K562 (cell line): ENCODE data around the gene PTPN13. TPM values are rescaled to one million over a fixed set of nuclear protein-coding genes. Genes with fewer than 3 reads are reported as not detected.

Source experiments
- ATAC-seq: fragments of 200-7000 bp; cut with Tn5 transposase; 3 replicates; pipeline ENCODE4 v1.9.1; 2020; ENCODE audit warnings: moderate library complexity
- BruUV-seq: library from RNA; stranded (reverse); fragments of 400-500 nt; replicated peaks from 2 replicates; lab custom pipeline; 2021; lab: Mats Ljungman, UMichigan
- CTCF ChIA-PET: fragments of 300-600 bp; formaldehyde crosslinking; extraction: SDS; loops from one replicate; lab custom pipeline; 2021; ENCODE audit warnings: low intra/inter-chr PET ratio; lab: Yijun Ruan, JAX
- POLR2A ChIA-PET: fragments of 300-600, 350-650 bp; sonication (Branson Sonifier 250); formaldehyde crosslinking; extraction: SDS; loops from one replicate; lab custom pipeline; 2021; ENCODE audit warnings: antibody characterized with exemption, inconsistent platforms; lab: Yijun Ruan, JAX
- DNase-seq, 4 experiments: peaks; one replicate each; pipeline versions ENCODE4 v3.0.0 to v3.0.0-alpha.2; 2011 to 2018; ENCODE audit warnings: low spot score in 3 of 4, mixed read lengths in 3 of 4; ENCODE audit errors: extremely low read depth in 1 of 4
- FAIRE-seq: peaks from 2 replicates; lab custom pipeline; 2011; peaks lifted over from hg19 to GRCh38; lab: Jason Lieb, UNC
- H2AFZ ChIP-seq: 2 replicates; pipeline ENCODE4 v1.6.0; 2011; ENCODE audit warnings: low read depth, low read length, control low read depth, inconsistent platforms
- H3K27ac ChIP-seq: fragments of 200-600 bp; 3 replicates; pipeline ENCODE4 v1.8.0; 2011; ENCODE audit warnings: low read depth, mild to moderate bottlenecking, control low read depth, inconsistent platforms, low read length, moderate library complexity, mixed read lengths; ENCODE audit errors: extremely low read depth
- H3K27me3 ChIP-seq, 2 experiments: fragments of 300-600 bp in 1 of 2; 2 replicates in 1 of 2; 3 replicates in 1 of 2; pipeline versions ENCODE4 v1.6.0 to v1.8.0; 2011; ENCODE audit warnings: inconsistent platforms in 2 of 2, low read length in 2 of 2, mild to moderate bottlenecking in 1 of 2, mixed read lengths in 1 of 2, moderate library complexity in 1 of 2; ENCODE audit not compliant: control insufficient read depth in 2 of 2, insufficient read depth in 2 of 2
- H3K36me3 ChIP-seq: fragments of 300-600 bp; 3 replicates; pipeline ENCODE4 v1.8.0; 2011; ENCODE audit warnings: mild to moderate bottlenecking, low read length, inconsistent platforms; ENCODE audit not compliant: control insufficient read depth, insufficient read depth
- H3K4me1 ChIP-seq, 2 experiments: fragments of 200-600 bp in 1 of 2; replicated peaks in 1 of 2; 2 replicates in 1 of 2; 3 replicates in 1 of 2; pipeline versions ENCODE4 v1.5.1 to v1.8.0; 2011; ENCODE audit warnings: inconsistent platforms in 2 of 2, low read length in 2 of 2, mild to moderate bottlenecking in 1 of 2, mixed read lengths in 1 of 2, moderate library complexity in 1 of 2; ENCODE audit not compliant: control insufficient read depth in 2 of 2, insufficient read depth in 2 of 2
- H3K4me2 ChIP-seq: 2 replicates; pipeline ENCODE4 v1.6.1; 2011; ENCODE audit warnings: low read length, control low read depth, inconsistent platforms, mixed read lengths; ENCODE audit not compliant: insufficient read depth
- H3K4me3 ChIP-seq: fragments of 200-600 bp; sonication (generic), shearing (Covaris generic); 2 replicates; pipeline ENCODE4 v1.5.1; 2016; ENCODE audit warnings: control low read depth, inconsistent platforms
- H3K79me2 ChIP-seq: fragments of 200-600 bp; 3 replicates; pipeline ENCODE4 v1.8.0; 2011; ENCODE audit warnings: low read length, inconsistent platforms; ENCODE audit not compliant: control insufficient read depth, insufficient read depth
- H3K9ac ChIP-seq, 2 experiments: 2 replicates each; pipeline versions ENCODE4 v1.6.0 to v1.6.1; 2011; ENCODE audit warnings: low read depth in 2 of 2, low read length in 2 of 2, control low read depth in 1 of 2, inconsistent platforms in 1 of 2, mild to moderate bottlenecking in 1 of 2, mixed read lengths in 1 of 2; ENCODE audit not compliant: insufficient read depth in 1 of 2
- H3K9me1 ChIP-seq: one replicate; pipeline ENCODE4 v1.6.0; 2011; ENCODE audit warnings: inconsistent platforms, mild to moderate bottlenecking, low read length, moderate library complexity; ENCODE audit not compliant: control insufficient read depth, insufficient read depth
- H3K9me3 ChIP-seq: replicated peaks from 2 replicates; pipeline ENCODE4 v1.5.1; 2011; ENCODE audit warnings: low read depth, low read length, inconsistent platforms; ENCODE audit not compliant: control insufficient read depth, insufficient read depth
- H4K20me1 ChIP-seq: replicated peaks from 2 replicates; pipeline ENCODE4 v1.6.1; 2011; ENCODE audit warnings: low read length, inconsistent platforms, mixed read lengths; ENCODE audit not compliant: control insufficient read depth, insufficient read depth
- C11orf30 ChIP-seq: fragments of 450-650 bp; IDR thresholded peaks from 2 replicates; pipeline ENCODE4 v1.6.1; 2016; ENCODE audit warnings: low read depth, mild to moderate bottlenecking
- HNRNPUL1 ChIP-seq: fragments of 200-400 bp; formaldehyde crosslinking; IDR thresholded peaks from 2 replicates; pipeline ENCODE4 v1.6.1; 2017; ENCODE audit warnings: low read length
- MAFF ChIP-seq: IDR thresholded peaks from 2 replicates; pipeline ENCODE4 v1.6.1; 2012; ENCODE audit warnings: low read length, improper control_type of control experiment
- MAFG ChIP-seq: fragments of 450-650 bp; conservative IDR thresholded peaks from 2 replicates; pipeline ENCODE4 v1.6.1; 2016; ENCODE audit warnings: missing genetic modification characterization, missing compliant biosample characterization
- NFE2 ChIP-seq: IDR thresholded peaks from 2 replicates; pipeline ENCODE4 v1.6.1; 2014; ENCODE audit warnings: antibody characterized with exemption, low read depth
- NFE2L1 ChIP-seq: fragments of 450-650 bp; IDR thresholded peaks from 2 replicates; pipeline ENCODE4 v1.6.1; 2016; ENCODE audit warnings: missing genetic modification characterization, low read depth, mild to moderate bottlenecking, missing compliant biosample characterization, moderate library complexity, borderline replicate concordance
- ZNF197 ChIP-seq: fragments of 200-800 bp; sonication (Bioruptor generic); IDR thresholded peaks from 2 replicates; pipeline ENCODE4 v1.6.1; 2016; ENCODE audit warnings: low read depth, missing genetic modification characterization, missing compliant biosample characterization
- ZNF316 ChIP-seq: fragments of 450-650 bp; IDR thresholded peaks from 2 replicates; pipeline ENCODE4 v1.6.1; 2016
- ZNF609 ChIP-seq: sonication (generic); formaldehyde crosslinking; IDR thresholded peaks from 2 replicates; pipeline ENCODE4 v1.8.1; 2023; ENCODE audit warnings: missing genetic modification reagents, mild to moderate bottlenecking, borderline replicate concordance
- WGBS: fragments of 100-300 bp; shearing (Covaris generic); methylation state at CpG from one replicate; pipeline ENCODE4 v1.1.6; 2016; ENCODE audit warnings: low coverage, mixed read lengths; ENCODE audit not compliant: insufficient coverage; ENCODE audit errors: missing lambda C conversion rate; 5-methylcytosine and 5-hydroxymethylcytosine counted together
- in situ Hi-C: fragments of 300-500 bp; cut with MboI; formaldehyde crosslinking; loops from 4 replicates; pipeline ENCODE4 v1.15.0; 2018; ENCODE audit warnings: inconsistent platforms, mixed read lengths
- intact Hi-C: fragments of 100-400 bp; cut with micrococcal nuclease; formaldehyde crosslinking; loops from 2 replicates; pipeline ENCODE4 v1.14.2; 2022
- polyA plus RNA-seq, 8 experiments: library from polyadenylated mRNA; depleted of rRNA in 4 of 8; stranded (reverse) in 5 of 8; unstranded in 3 of 8; fragments of >200 nt; fragmentation: Nextera tagmentation in 2 of 8; fragmentation: Illumina TruSeq in 1 of 8; extraction: Ambion mirVana in 2 of 8; extraction: Trizol in 1 of 8; gene quantifications; 2 replicates each; pipeline versions ENCODE4 v1.2.1 to v1.2.3, GENCODE V29; 2011 to 2014; ENCODE audit warnings: inconsistent platforms in 1 of 8, missing spikeins in 1 of 8
- total RNA-seq, 7 experiments: library from RNA; depleted of rRNA in 6 of 7; stranded (reverse); fragments of >200 nt in 6 of 7; fragmentation: Illumina TruSeq in 2 of 7; extraction: Trizol in 2 of 7; gene quantifications; 2 replicates each; pipeline versions ENCODE4 v1.2.1 to v1.2.3, GENCODE V29; 2011 to 2021; ENCODE audit warnings: low replicate concordance in 1 of 7

The PTPN13 gene
- total and polyA plus RNA-seq, 9 of the 15 experiments (the other 6 are each of a cell fraction or from before 2014, with no cell fraction given) = 0.33 TPM; not detected in 8

- no peaks in the 10 kb centered on the region for H3K9me3 ChIP-seq
- intact Hi-C loops (no loop called here), in situ Hi-C loops (no loop called here)
- no TSS peak for BruUV-seq
- TF ChIP-seq NFE2 (peak; percentile 63; the same call in 1 of the 2 replicates), ZNF197 (no peak), NFE2L1 (peak; percentile 56), HNRNPUL1 (no peak), MAFG (tag) (peak; percentile 70), ZNF609 (CRISPR knock-in tag) (no peak), C11orf30 (peak; percentile 47; the same call in 1 of the 2 replicates), ZNF316 (peak; percentile 70), MAFF (peak; percentile 19; the same call in 1 of the 2 replicates)
- CTCF ChIA-PET = no interaction called here
- FAIRE-seq (no peak), ATAC-seq (no peak), DNase-seq (no peak)
- no peaks in the 10 kb centered on the region; a peak in 1 of 5 replicates for H3K27me3 ChIP-seq
- no peak overlapping the region for H3K4me3 ChIP-seq
- H4K20me1 ChIP-seq = no peaks in the 10 kb centered on the region
- no peak overlapping the region for H3K9ac ChIP-seq
- no peaks in the 10 kb centered on the region for H3K9me1 ChIP-seq
- WGBS = 0% methylated on average over 3 of the region's 3 CpGs
- no peak overlapping the region for H3K4me2 ChIP-seq
- no peak overlapping the region for H3K27ac ChIP-seq
- H2AFZ ChIP-seq = no peak overlapping the region
- POLR2A ChIA-PET = no interaction called here
- H3K4me1 ChIP-seq = no peaks in the 10 kb centered on the region
- H3K79me2 ChIP-seq = no peaks in the 10 kb centered on the region
- H3K36me3 ChIP-seq = no peaks in the 10 kb centered on the region
Observed at GRCh38 chr4:86835677-86836076, 241.6 kb downstream of the PTPN13 start.
